Measurements from ENCODE around the gene GSS. TPM values are rescaled to one million over a fixed set of nuclear protein-coding genes. Genes with fewer than 3 reads are reported as not detected.

The GSS gene
- total RNA-seq, 1 experiment from 2014 or later, result 95.9 TPM

- H3K4me1 ChIP-seq (ENCODE audit: insufficient read depth, low read length), result no peaks in the 10 kb centered on the region
- TF ChIP-seq CTCF (conservative IDR thresholded peaks at IDR 0.05; ENCODE audit: low read depth, low read length) (no peak), EZH2phosphoT487 (IDR thresholded peaks at IDR 0.05; ENCODE audit: borderline replicate concordance, low read length) (no peak), EZH2 (IDR thresholded peaks at IDR 0.05; ENCODE audit: low read length, unreplicated experiment) (no peak)
- BruUV-seq (replicated peaks), result no TSS peak
Measured at GRCh38 chr20:35000922-35001595, 45.5 kb upstream of the GSS start.

DNA sequence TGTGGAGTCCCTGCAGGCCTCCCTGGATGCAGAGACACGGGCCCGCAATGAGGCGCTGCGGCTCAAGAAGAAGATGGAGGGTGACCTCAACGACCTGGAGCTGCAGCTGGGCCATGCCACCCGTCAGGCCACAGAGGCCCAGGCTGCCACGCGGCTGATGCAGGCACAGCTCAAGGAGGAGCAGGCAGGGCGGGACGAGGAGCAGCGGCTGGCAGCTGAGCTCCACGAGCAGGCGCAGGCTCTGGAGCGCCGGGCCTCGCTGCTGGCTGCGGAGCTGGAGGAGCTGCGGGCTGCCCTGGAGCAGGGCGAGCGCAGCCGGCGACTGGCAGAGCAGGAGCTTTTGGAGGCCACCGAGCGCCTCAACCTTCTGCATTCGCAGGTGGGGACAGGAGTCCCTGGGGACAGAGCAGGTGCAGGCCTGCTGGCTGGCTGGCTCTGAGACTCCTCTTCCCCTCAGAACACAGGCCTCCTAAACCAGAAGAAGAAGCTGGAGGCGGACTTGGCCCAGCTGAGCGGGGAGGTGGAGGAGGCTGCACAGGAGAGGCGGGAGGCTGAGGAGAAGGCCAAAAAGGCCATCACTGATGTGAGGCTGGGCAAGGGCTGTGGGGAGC is 44.8 kb upstream of the GSS start:
- ChIA-PET CTCF (interaction anchor here (0.5 kb wide), 1 partner anchor 96 kb away, joined by 5 read pairs; no protein-coding TSS in a partner anchor), POLR2A (ENCODE audit: unreplicated experiment) (no interaction called here)
- TF ChIP-seq EZH2 (IDR thresholded peaks at IDR 0.05; ENCODE audit: low read length, unreplicated experiment) (no peak), CTCF (conservative IDR thresholded peaks at IDR 0.05; ENCODE audit: low read depth, low read length) (no peak), EZH2phosphoT487 (IDR thresholded peaks at IDR 0.05; ENCODE audit: borderline replicate concordance, low read length) (no peak)
- H3K4me3 ChIP-seq (ENCODE audit: low read length), result no peak overlapping the region
- no peaks in the 10 kb centered on the region for H3K9me3 ChIP-seq (ENCODE audit: low read length)
- no TSS peak for BruUV-seq (replicated peaks)
- no peaks in the 10 kb centered on the region for H3K79me2 ChIP-seq (ENCODE audit: low read length)
- H3K27me3 ChIP-seq (ENCODE audit: low read length), result no peaks in the 10 kb centered on the region
- H3K4me2 ChIP-seq (ENCODE audit: low read length), result no peak overlapping the region
- H3F3A ChIP-seq (ENCODE audit: low read length, unreplicated experiment), result no peaks in the 10 kb centered on the region
- H3K4me1 ChIP-seq (ENCODE audit: insufficient read depth, low read length), result no peaks in the 10 kb centered on the region
- no peaks in the 10 kb centered on the region for H4K20me1 ChIP-seq (ENCODE audit: low read length)
- peaks cover 24% of the 10 kb centered on the region for H3K36me3 ChIP-seq (ENCODE audit: low read depth, low read length)
- intact Hi-C loops (cut with micrococcal nuclease), result no loop called here
- no peak overlapping the region for H3K9ac ChIP-seq (ENCODE audit: low read length)
- DNase-seq (no peak), ATAC-seq (no peak)
- no peak overlapping the region for H3K27ac ChIP-seq (ENCODE audit: low read length)
- H2AFZ ChIP-seq (ENCODE audit: low read length), result no peak overlapping the region
- H3K9me2 ChIP-seq (replicated peaks; ENCODE audit: low read length), result no peaks in the 10 kb centered on the region

More at GRCh38 chr20:35000922-35001595, 45.5 kb upstream of the GSS start:
- H3F3A ChIP-seq (ENCODE audit: low read length, unreplicated experiment), result no peaks in the 10 kb centered on the region
- H3K36me3 ChIP-seq (ENCODE audit: low read depth, low read length), result peaks cover 28% of the 10 kb centered on the region
- ChIA-PET CTCF (interaction anchor here (0.5 kb wide), 1 partner anchor 95 kb away, joined by 5 read pairs; no protein-coding TSS in a partner anchor), POLR2A (ENCODE audit: unreplicated experiment) (no interaction called here)
- no peaks in the 10 kb centered on the region for H3K9me3 ChIP-seq (ENCODE audit: low read length)
- H3K4me3 ChIP-seq (ENCODE audit: low read length), result no peak overlapping the region
- ATAC-seq (no peak), DNase-seq (no peak)
- no peak overlapping the region for H3K27ac ChIP-seq (ENCODE audit: low read length)
- H3K9me2 ChIP-seq (replicated peaks; ENCODE audit: low read length), result no peaks in the 10 kb centered on the region
- no peak overlapping the region for H2AFZ ChIP-seq (ENCODE audit: low read length)
- intact Hi-C loops (cut with micrococcal nuclease), result no loop called here
- no peaks in the 10 kb centered on the region for H3K27me3 ChIP-seq (ENCODE audit: low read length)
- no peak overlapping the region for H3K9ac ChIP-seq (ENCODE audit: low read length)
- no peaks in the 10 kb centered on the region for H3K79me2 ChIP-seq (ENCODE audit: low read length)
- no peaks in the 10 kb centered on the region for H4K20me1 ChIP-seq (ENCODE audit: low read length)
- H3K4me2 ChIP-seq (ENCODE audit: low read length), result no peak overlapping the region

GRCh38 chr20:34999782-35000181 is 44.2 kb upstream of the GSS start:
- intact Hi-C loops (cut with micrococcal nuclease), result no loop called here
- Histone ChIP-seq H3F3A (ENCODE audit: low read length, unreplicated experiment) (no peaks in the 10 kb centered on the region), H3K4me2 (ENCODE audit: low read length) (no peak overlapping the region), H3K4me3 (ENCODE audit: low read length) (no peak overlapping the region), H3K36me3 (ENCODE audit: low read depth, low read length) (peaks cover 17% of the 10 kb centered on the region), H3K79me2 (ENCODE audit: low read length) (no peaks in the 10 kb centered on the region), H2AFZ (ENCODE audit: low read length) (no peak overlapping the region), H3K9ac (ENCODE audit: low read length) (no peak overlapping the region), H3K9me2 (replicated peaks; ENCODE audit: low read length) (no peaks in the 10 kb centered on the region), H3K9me3 (ENCODE audit: low read length) (no peaks in the 10 kb centered on the region), H3K4me1 (ENCODE audit: insufficient read depth, low read length) (no peaks in the 10 kb centered on the region), H3K27me3 (ENCODE audit: low read length) (no peaks in the 10 kb centered on the region), H4K20me1 (ENCODE audit: low read length) (no peaks in the 10 kb centered on the region), H3K27ac (ENCODE audit: low read length) (no peak overlapping the region)
- no peak for DNase-seq
- no peak for TF ChIP-seq EZH2 (IDR thresholded peaks at IDR 0.05; ENCODE audit: low read length, unreplicated experiment)
- ChIA-PET CTCF (no interaction called here), POLR2A (ENCODE audit: unreplicated experiment) (no interaction called here)
- no TSS peak for BruUV-seq (replicated peaks)
- ATAC-seq, result no peak
